ENCODE measurements around the gene RSAD1.

DNA sequence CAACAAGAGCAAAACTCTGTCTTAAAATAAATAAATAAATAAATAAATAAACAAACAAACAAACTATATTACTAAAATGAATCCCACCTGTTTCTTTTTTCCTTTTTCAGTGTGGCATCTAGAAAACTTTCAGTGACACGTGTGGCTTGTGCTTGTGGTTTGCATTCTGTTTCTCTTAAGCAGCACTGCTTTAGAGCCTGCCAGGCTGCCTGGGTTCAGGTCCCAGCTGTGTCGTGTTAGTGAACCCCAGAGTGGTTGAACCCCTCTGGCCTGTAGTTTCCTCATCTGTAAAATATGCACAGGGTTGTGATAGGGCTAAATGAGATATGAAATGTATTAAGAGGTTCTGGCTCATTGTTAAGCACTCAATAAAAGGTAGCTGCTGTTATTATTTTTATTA, 41.8 kb downstream of the RSAD1 start:
- no peak for TF ChIP-seq POLR2A (IDR thresholded peaks at IDR 0.05; ENCODE audit: low read depth, low read length)
- TF ChIP-seq CTCF (IDR thresholded peaks at IDR 0.05; ENCODE audit: extremely low read depth in 1 of 2, insufficient read depth in 1 of 2, low read depth in 1 of 2, low read length in 2 of 2) = no peak
- no peak for TF ChIP-seq POLR2AphosphoS5 (IDR thresholded peaks at IDR 0.05; ENCODE audit: insufficient read depth, low read depth, low read length)
- no peak for TF ChIP-seq MAX (IDR thresholded peaks at IDR 0.05; ENCODE audit: insufficient read depth, insufficient read length)
